HUES48 (cell line): ENCODE data around the gene PPM1L.

Source experiments
- H3K27ac ChIP-seq: one replicate; pipeline ENCODE4 v1.7.0; 2013; ENCODE audit warnings: low read depth, low read length, inconsistent platforms
- H3K27me3 ChIP-seq: 2 replicates; pipeline ENCODE4 v1.6.1; 2013; ENCODE audit warnings: mild to moderate bottlenecking, low read length; ENCODE audit not compliant: control insufficient read depth, insufficient read depth
- H3K36me3 ChIP-seq: 2 replicates; pipeline ENCODE4 v1.6.1; 2013; ENCODE audit warnings: low read length; ENCODE audit not compliant: control insufficient read depth, insufficient read depth
- H3K4me1 ChIP-seq: 2 replicates; pipeline ENCODE4 v1.6.1; 2013; ENCODE audit warnings: mild to moderate bottlenecking, low read length; ENCODE audit not compliant: control insufficient read depth, insufficient read depth
- H3K4me3 ChIP-seq: 2 replicates; pipeline ENCODE4 v1.5.1; 2013; ENCODE audit warnings: mild to moderate bottlenecking, low read depth, low read length
- H3K9ac ChIP-seq: 2 replicates; pipeline ENCODE4 v1.6.1; 2013; ENCODE audit warnings: mild to moderate bottlenecking, low read depth, low read length, moderate library complexity
- H3K9me3 ChIP-seq: 2 replicates; pipeline ENCODE4 v1.6.1; 2013; ENCODE audit warnings: low read length; ENCODE audit not compliant: control insufficient read depth, insufficient read depth

PPM1L gene

DNA sequence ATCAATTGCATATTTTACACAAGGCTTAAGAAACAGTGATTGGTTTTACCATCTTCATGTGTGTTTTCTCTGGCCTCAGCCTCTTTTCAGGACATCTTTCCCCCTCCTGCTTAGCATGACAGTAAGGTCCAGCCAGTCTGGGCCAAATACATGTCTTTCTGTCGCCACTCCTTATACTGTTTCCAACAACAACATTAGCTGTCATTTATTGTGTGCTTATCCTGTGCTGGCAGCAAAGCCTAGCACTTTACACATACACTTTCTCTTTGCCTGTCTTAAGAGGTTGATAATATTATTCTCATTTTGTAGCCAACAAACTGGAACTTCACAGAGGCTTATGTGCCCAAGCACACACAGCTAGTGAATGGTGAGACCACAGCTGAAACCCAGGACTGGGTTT, 311.3 kb downstream of the PPM1L start:
- Histone ChIP-seq H3K27me3 (no peaks in the 10 kb centered on the region), H3K4me3 (no peak overlapping the region), H3K27ac (no peak overlapping the region), H3K9ac (no peak overlapping the region), H3K9me3 (no peaks in the 10 kb centered on the region), H3K36me3 (no peaks in the 10 kb centered on the region), H3K4me1 (peaks cover 8% of the 10 kb centered on the region; the same call in 1 of the 2 replicates)

GRCh38 chr3:161069511-161070251, 313.6 kb downstream of the PPM1L start:
- Histone ChIP-seq H3K36me3 (no peaks in the 10 kb centered on the region), H3K4me3 (no peak overlapping the region), H3K4me1 (peaks cover 8% of the 10 kb centered on the region; the same call in 1 of the 2 replicates), H3K27me3 (no peaks in the 10 kb centered on the region), H3K9me3 (no peaks in the 10 kb centered on the region), H3K27ac (peak overlapping the region; percentile 28), H3K9ac (no peak overlapping the region)

DNA sequence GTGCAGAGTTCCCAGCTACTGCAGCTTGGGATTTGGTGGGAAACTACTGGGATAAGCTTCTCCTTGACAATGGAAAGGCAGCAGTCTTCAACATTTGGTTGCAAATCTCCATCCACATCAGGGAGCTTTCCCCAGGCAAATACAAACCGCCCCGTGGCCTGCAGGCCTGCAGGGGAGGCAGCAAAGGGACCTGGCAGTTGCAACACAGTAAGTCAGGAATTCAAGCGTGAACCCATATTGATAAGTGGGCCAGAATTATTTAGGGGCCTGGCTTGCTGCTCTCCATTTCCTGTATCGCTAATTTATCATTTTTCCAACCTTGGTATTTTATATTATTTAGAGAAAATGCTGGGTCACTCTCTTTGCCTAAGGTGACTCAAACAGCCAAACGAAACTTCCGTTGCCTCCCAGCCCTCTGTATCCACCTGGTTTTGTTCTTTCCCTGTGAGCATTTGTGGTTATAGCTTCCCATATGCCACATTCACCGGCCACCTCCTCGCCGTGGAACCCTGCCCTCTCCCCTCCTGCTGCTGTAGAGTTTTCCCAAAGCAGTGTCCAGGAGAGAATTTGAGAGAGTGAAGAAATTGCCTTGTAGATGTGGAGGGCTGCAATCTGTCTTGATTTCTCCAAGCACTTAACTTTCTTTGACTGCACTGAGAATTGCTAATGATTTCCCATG, 314.4 kb downstream of the PPM1L start:
- Histone ChIP-seq H3K4me1 (peaks cover 8% of the 10 kb centered on the region; the same call in 1 of the 2 replicates), H3K9ac (no peak overlapping the region), H3K36me3 (no peaks in the 10 kb centered on the region), H3K27me3 (no peaks in the 10 kb centered on the region), H3K9me3 (no peaks in the 10 kb centered on the region), H3K4me3 (no peak overlapping the region), H3K27ac (peak overlapping the region; percentile 28)

GRCh38 chr3:161070980-161071663, 315.1 kb downstream of the PPM1L start:
- Histone ChIP-seq H3K27ac (no peak overlapping the region), H3K4me3 (no peak overlapping the region), H3K9ac (no peak overlapping the region), H3K9me3 (no peaks in the 10 kb centered on the region), H3K36me3 (no peaks in the 10 kb centered on the region), H3K4me1 (peaks cover 8% of the 10 kb centered on the region; the same call in 1 of the 2 replicates), H3K27me3 (no peaks in the 10 kb centered on the region)

- Histone ChIP-seq H3K4me1 (peaks cover 8% of the 10 kb centered on the region; the same call in 1 of the 2 replicates), H3K27me3 (no peaks in the 10 kb centered on the region), H3K9ac (no peak overlapping the region), H3K9me3 (no peaks in the 10 kb centered on the region), H3K27ac (no peak overlapping the region), H3K4me3 (no peak overlapping the region), H3K36me3 (no peaks in the 10 kb centered on the region)
Observed at GRCh38 chr3:161072211-161072621, 316.2 kb downstream of the PPM1L start.

DNA sequence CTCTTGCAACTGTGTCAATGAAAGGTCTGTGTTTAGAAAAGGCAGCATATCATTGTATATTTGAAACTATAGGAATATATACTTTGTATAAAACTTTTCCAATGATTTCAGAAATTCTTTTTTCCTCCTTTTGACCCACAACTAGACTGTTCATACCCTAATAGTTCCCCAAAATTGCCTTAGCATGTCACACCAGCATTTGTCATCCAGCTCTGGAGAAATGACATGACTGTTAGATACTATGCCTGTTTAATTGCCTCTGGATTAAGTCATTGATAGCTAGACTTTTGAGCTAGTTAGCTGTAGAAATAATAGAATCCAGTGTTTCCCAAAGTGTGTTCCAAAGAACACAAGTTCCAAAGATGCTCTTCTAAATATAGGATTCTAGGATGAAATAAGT, 316.7 kb downstream of the PPM1L start:
- Histone ChIP-seq H3K4me1 (peaks cover 8% of the 10 kb centered on the region; the same call in 1 of the 2 replicates), H3K4me3 (no peak overlapping the region), H3K36me3 (no peaks in the 10 kb centered on the region), H3K9ac (no peak overlapping the region), H3K27ac (no peak overlapping the region), H3K9me3 (no peaks in the 10 kb centered on the region), H3K27me3 (no peaks in the 10 kb centered on the region)

- Histone ChIP-seq H3K9ac (no peak overlapping the region), H3K27me3 (no peaks in the 10 kb centered on the region), H3K4me3 (no peak overlapping the region), H3K4me1 (peaks cover 8% of the 10 kb centered on the region; the same call in 1 of the 2 replicates), H3K9me3 (no peaks in the 10 kb centered on the region), H3K36me3 (no peaks in the 10 kb centered on the region), H3K27ac (no peak overlapping the region)
Observed at GRCh38 chr3:161073181-161073580, 317.1 kb downstream of the PPM1L start.

DNA sequence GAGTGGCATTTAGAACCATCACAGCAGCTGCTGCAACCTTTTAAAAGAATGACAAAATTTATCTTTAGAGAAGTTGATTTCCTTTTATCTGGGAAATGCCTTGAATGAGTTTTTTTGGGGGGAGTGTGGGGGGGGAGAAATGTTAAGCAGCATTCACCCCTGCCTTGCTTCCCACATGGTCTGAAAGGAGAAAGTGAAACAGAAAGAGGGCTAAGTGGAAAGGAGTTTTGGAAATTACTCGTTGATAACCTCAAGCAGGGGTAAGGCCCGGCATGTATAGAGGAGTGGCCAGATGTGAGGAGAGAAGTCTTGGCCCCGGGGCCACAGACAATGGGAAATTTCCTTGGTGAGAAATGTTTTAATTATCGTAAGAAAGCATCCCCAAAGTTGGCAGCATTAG, 325.6 kb downstream of the PPM1L start:
- H3K4me1 ChIP-seq = no peaks in the 10 kb centered on the region
- no peaks in the 10 kb centered on the region for H3K9me3 ChIP-seq
- H3K4me3 ChIP-seq = no peak overlapping the region
- peaks cover 4% of the 10 kb centered on the region; the same call in 1 of the 2 replicates for H3K36me3 ChIP-seq
- no peak overlapping the region for H3K9ac ChIP-seq
- H3K27me3 ChIP-seq = no peaks in the 10 kb centered on the region
- no peak overlapping the region for H3K27ac ChIP-seq

- peaks cover 4% of the 10 kb centered on the region; the same call in 1 of the 2 replicates for H3K36me3 ChIP-seq
- H3K27ac ChIP-seq = no peak overlapping the region
- no peaks in the 10 kb centered on the region for H3K27me3 ChIP-seq
- no peaks in the 10 kb centered on the region for H3K4me1 ChIP-seq
- H3K4me3 ChIP-seq = no peak overlapping the region
- no peak overlapping the region for H3K9ac ChIP-seq
- no peaks in the 10 kb centered on the region for H3K9me3 ChIP-seq
Observed at GRCh38 chr3:161082063-161082462, 326.0 kb downstream of the PPM1L start.

GRCh38 chr3:161083131-161083530, 327.1 kb downstream of the PPM1L start:
- H3K27ac ChIP-seq = no peak overlapping the region
- no peaks in the 10 kb centered on the region for H3K4me1 ChIP-seq
- H3K4me3 ChIP-seq = no peak overlapping the region
- no peaks in the 10 kb centered on the region for H3K9me3 ChIP-seq
- no peaks in the 10 kb centered on the region for H3K27me3 ChIP-seq
- peaks cover 4% of the 10 kb centered on the region; the same call in 1 of the 2 replicates for H3K36me3 ChIP-seq
- no peak overlapping the region for H3K9ac ChIP-seq

DNA sequence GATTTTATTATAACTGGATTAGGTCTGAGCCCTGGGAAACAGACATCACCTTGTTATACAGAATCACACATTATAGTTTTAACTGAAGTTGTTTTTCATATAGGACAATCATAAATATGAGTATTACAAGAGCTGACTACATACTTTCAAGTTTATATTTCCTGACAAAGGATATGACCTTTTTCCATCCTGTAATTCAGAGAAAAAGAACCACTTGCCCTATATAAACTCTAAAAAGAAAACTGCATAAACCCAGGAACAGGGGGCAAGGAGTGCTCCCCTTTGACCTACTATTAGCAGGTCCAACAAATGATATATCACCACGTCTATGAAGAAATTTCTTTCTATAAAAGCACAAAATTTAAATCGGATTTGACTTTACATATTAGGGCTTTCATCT, 328.2 kb downstream of the PPM1L start:
- Histone ChIP-seq H3K27me3 (no peaks in the 10 kb centered on the region), H3K4me3 (no peak overlapping the region), H3K27ac (no peak overlapping the region), H3K36me3 (peaks cover 4% of the 10 kb centered on the region; the same call in 1 of the 2 replicates), H3K9me3 (no peaks in the 10 kb centered on the region), H3K9ac (no peak overlapping the region), H3K4me1 (no peaks in the 10 kb centered on the region)
